SU-DHL-6 (cell line): ENCODE data around the gene PRDM15.

Source experiments
- H2AFZ ChIP-seq: fragments of 200-600 bp; sonication (generic); 2 replicates; pipeline ENCODE4 v1.6.1; 2014; ENCODE audit warnings: low read depth, mild to moderate bottlenecking, moderate library complexity, mixed read lengths, antibody characterized with exemption, low read length; ENCODE audit not compliant: severe bottlenecking
- H3F3A ChIP-seq: fragments of 200-600 bp; shearing (Covaris generic); 2 replicates; pipeline ENCODE4 v1.6.0; 2016; ENCODE audit warnings: antibody characterized with exemption, mild to moderate bottlenecking; ENCODE audit not compliant: insufficient read depth
- H3K27ac ChIP-seq: fragments of 200-600 bp; sonication (generic); 2 replicates; pipeline ENCODE4 v1.5.1; 2016; ENCODE audit warnings: low read depth, mild to moderate bottlenecking, low read length, moderate library complexity, mixed read lengths
- H3K27me3 ChIP-seq: fragments of 200-600 bp; sonication (generic), shearing (Covaris generic); 2 replicates; pipeline ENCODE4 v1.6.0; 2014; ENCODE audit warnings: mild to moderate bottlenecking, low read length
- H3K36me3 ChIP-seq: fragments of 200-600 bp; sonication (generic); 2 replicates; pipeline ENCODE4 v1.6.1; 2014; ENCODE audit warnings: mild to moderate bottlenecking, low read length, mixed read lengths
- H3K4me2 ChIP-seq: fragments of 300-600, 200-600 bp; shearing (Covaris generic), sonication (generic); 2 replicates; pipeline ENCODE4 v1.6.0; 2014; ENCODE audit warnings: low read length, low read depth, mild to moderate bottlenecking; ENCODE audit not compliant: poor library complexity, severe bottlenecking
- H3K4me3 ChIP-seq: fragments of 200-600 bp; sonication (generic); 2 replicates; pipeline ENCODE4 v1.5.1; 2014; ENCODE audit warnings: antibody characterized with exemption, low read length, mild to moderate bottlenecking, mixed read lengths; ENCODE audit not compliant: insufficient read depth, poor library complexity, severe bottlenecking
- H3K79me2 ChIP-seq: fragments of 200-600 bp; sonication (generic); 2 replicates; pipeline ENCODE4 v1.6.1; 2014; ENCODE audit warnings: mild to moderate bottlenecking, low read length, moderate library complexity; ENCODE audit not compliant: insufficient read depth
- H3K9ac ChIP-seq: fragments of 200-600 bp; sonication (generic); 2 replicates; pipeline ENCODE4 v1.7.0; 2014; ENCODE audit warnings: mild to moderate bottlenecking, low read length
- H3K9me2 ChIP-seq: fragments of 200-600 bp; sonication (generic); replicated peaks from 2 replicates; pipeline ENCODE4 v1.6.1; 2014; ENCODE audit warnings: low read length; ENCODE audit not compliant: insufficient read depth
- H3K9me3 ChIP-seq: fragments of 200-600 bp; sonication (generic); 2 replicates; pipeline ENCODE4 v1.6.1; 2014; ENCODE audit warnings: low read length, mixed read lengths; ENCODE audit not compliant: insufficient read depth
- H4K20me1 ChIP-seq: fragments of 200-600 bp; sonication (generic); 2 replicates; pipeline ENCODE4 v1.6.1; 2014; ENCODE audit warnings: low read depth, mild to moderate bottlenecking, antibody characterized with exemption, low read length, moderate library complexity, mixed read lengths
- EZH2phosphoT487 ChIP-seq: fragments of 200-600 bp; sonication (generic), shearing (Covaris generic); conservative IDR thresholded peaks from 2 replicates; pipeline ENCODE4 v1.6.1; 2018; ENCODE audit warnings: mild to moderate bottlenecking, antibody characterized with exemption, low read length, moderate library complexity, mixed read lengths
- TF ChIP-seq, protein P1 (sequence below): fragments of 200-600 bp; sonication (generic); IDR thresholded peaks from one replicate; pipeline ENCODE4 v1.5.1; 2017; ENCODE audit warnings: antibody characterized with exemption, mild to moderate bottlenecking, low read length, moderate library complexity; ENCODE audit not compliant: insufficient read depth, poor library complexity, severe bottlenecking

Gene PRDM15

GRCh38 chr21:41888749-41889376 lies 9.7 kb upstream of the PRDM15 start:
- Histone ChIP-seq H3K9me3 (no peaks in the 10 kb centered on the region), H3K27me3 (no peaks in the 10 kb centered on the region), H3K79me2 (no peaks in the 10 kb centered on the region), H4K20me1 (no peaks in the 10 kb centered on the region), H3K4me3 (no peak overlapping the region), H2AFZ (no peak overlapping the region), H3K27ac (no peak overlapping the region), H3K4me2 (no peak overlapping the region), H3K9ac (no peak overlapping the region), H3K9me2 (no peaks in the 10 kb centered on the region), H3K36me3 (no peaks in the 10 kb centered on the region), H3F3A (no peaks in the 10 kb centered on the region)
- TF ChIP-seq, protein P1, sequence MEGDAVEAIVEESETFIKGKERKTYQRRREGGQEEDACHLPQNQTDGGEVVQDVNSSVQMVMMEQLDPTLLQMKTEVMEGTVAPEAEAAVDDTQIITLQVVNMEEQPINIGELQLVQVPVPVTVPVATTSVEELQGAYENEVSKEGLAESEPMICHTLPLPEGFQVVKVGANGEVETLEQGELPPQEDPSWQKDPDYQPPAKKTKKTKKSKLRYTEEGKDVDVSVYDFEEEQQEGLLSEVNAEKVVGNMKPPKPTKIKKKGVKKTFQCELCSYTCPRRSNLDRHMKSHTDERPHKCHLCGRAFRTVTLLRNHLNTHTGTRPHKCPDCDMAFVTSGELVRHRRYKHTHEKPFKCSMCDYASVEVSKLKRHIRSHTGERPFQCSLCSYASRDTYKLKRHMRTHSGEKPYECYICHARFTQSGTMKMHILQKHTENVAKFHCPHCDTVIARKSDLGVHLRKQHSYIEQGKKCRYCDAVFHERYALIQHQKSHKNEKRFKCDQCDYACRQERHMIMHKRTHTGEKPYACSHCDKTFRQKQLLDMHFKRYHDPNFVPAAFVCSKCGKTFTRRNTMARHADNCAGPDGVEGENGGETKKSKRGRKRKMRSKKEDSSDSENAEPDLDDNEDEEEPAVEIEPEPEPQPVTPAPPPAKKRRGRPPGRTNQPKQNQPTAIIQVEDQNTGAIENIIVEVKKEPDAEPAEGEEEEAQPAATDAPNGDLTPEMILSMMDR, result no peak
- no peak for TF ChIP-seq EZH2phosphoT487

DNA sequence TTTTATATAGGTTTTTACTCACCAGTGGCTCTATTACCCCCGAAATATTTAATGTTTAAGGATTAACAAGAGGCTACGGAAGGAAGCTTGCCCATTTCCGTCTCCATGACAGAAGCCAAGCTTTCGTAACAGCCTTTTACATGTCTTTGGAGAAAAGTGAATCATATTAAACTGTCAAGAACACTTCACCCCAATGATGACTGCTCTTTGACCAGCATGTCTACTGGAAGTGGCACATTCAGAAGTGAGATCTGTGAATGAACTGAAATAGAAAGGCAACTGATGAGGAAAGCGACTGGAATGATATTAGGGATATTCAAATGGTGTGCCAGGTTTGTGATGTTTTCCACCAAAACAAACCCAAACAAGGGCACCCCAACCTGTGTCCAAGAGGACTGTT lies 8.5 kb upstream of the PRDM15 start:
- TF ChIP-seq, protein P1, result no peak
- no peak for TF ChIP-seq EZH2phosphoT487
- H4K20me1 ChIP-seq, result no peaks in the 10 kb centered on the region
- no peaks in the 10 kb centered on the region for H3K27me3 ChIP-seq
- H3K79me2 ChIP-seq, result no peaks in the 10 kb centered on the region
- H3K27ac ChIP-seq, result no peak overlapping the region
- no peak overlapping the region for H3K4me2 ChIP-seq
- no peaks in the 10 kb centered on the region for H3K9me3 ChIP-seq
- no peaks in the 10 kb centered on the region for H3K36me3 ChIP-seq
- H3K4me3 ChIP-seq, result no peak overlapping the region
- H3F3A ChIP-seq, result no peaks in the 10 kb centered on the region
- no peak overlapping the region for H3K9ac ChIP-seq
- no peaks in the 10 kb centered on the region for H3K9me2 ChIP-seq
- no peak overlapping the region for H2AFZ ChIP-seq

GRCh38 chr21:41886328-41886727 lies 7.2 kb upstream of the PRDM15 start:
- no peak overlapping the region for H3K27ac ChIP-seq
- TF ChIP-seq, protein P1, result no peak
- no peak for TF ChIP-seq EZH2phosphoT487
- no peak overlapping the region for H3K9ac ChIP-seq
- H3K79me2 ChIP-seq, result no peaks in the 10 kb centered on the region
- H3K4me2 ChIP-seq, result no peak overlapping the region
- no peak overlapping the region for H3K4me3 ChIP-seq
- no peaks in the 10 kb centered on the region for H3K36me3 ChIP-seq
- H3K27me3 ChIP-seq, result no peaks in the 10 kb centered on the region
- peaks cover 7% of the 10 kb centered on the region; the same call in 1 of the 2 replicates for H3F3A ChIP-seq
- H3K9me2 ChIP-seq, result no peaks in the 10 kb centered on the region
- H4K20me1 ChIP-seq, result no peaks in the 10 kb centered on the region
- H3K9me3 ChIP-seq, result no peaks in the 10 kb centered on the region
- no peak overlapping the region for H2AFZ ChIP-seq
